IPS-NIHi7 (cell line): ENCODE measurements around the gene HTR2C.
"Not testable (repeated sequence)": the region's sequence is repeated elsewhere in the genome, so short reads cannot be mapped to it uniquely, and the experiment has no call there.

ENCODE experiments used
- DNase-seq: peaks from one replicate; pipeline ENCODE4 v3.0.0; 2012; ENCODE audit warnings: mixed read lengths; ENCODE audit errors: extremely low spot score

The HTR2C gene

DNA sequence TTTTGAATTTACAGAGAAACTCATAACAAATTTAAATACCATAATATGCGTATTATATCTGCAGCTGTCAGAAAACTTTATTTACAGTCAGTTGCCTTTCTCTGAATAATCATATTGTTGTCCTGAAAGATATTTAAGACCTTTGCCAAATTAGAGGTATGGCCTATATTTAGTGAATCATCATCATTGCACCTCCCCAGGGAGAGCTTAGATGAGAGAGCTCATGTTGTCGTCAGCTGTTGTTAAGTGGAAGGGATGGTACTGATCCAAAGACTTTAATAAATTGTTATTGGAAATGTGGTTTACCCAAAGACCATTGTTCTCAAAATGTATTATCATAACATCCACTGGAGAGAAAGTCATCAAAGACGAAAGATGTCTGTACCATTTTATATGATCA is 128.6 kb downstream of the HTR2C start:
- DNase-seq = no peak

DNA sequence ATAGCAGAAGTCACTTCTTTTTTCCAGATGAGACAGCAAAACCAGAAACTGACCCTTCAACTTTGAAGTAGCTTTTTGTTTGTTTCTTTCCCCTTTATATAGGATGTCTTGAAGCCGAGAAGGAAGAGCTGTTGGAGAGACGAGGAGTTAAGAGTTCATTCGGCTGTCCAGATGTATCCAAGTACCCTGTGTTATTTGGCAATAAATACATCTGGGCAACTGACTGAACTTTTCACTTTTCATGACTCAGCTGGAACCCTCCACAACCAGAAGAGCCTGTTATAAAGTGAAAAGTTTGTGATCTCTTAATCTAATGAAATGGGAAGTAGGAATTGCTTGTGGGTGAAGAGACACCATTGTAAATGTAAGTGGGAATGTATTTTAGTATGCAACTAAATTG is 131.2 kb downstream of the HTR2C start:
- DNase-seq = no peak

DNA sequence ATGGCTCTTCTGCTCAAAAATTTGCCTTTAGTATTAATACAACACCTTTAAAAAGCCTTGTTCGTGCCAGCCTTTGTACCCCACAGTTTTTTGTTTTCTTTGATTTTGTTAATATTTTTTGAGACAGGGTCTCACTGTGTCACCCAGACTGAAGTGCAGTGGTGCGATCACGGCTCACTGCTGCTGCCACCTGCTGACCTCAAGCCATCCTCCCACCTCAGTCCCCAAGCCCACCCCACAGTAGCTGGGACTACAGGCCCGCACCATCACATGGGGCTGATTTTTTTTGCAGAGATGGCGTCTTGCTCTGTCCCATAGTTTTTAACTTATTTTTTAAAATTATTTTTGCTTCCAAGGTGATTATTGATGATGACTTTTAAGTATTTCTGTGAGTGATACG is 134.0 kb downstream of the HTR2C start:
- peak; percentile 54 for DNase-seq

DNA sequence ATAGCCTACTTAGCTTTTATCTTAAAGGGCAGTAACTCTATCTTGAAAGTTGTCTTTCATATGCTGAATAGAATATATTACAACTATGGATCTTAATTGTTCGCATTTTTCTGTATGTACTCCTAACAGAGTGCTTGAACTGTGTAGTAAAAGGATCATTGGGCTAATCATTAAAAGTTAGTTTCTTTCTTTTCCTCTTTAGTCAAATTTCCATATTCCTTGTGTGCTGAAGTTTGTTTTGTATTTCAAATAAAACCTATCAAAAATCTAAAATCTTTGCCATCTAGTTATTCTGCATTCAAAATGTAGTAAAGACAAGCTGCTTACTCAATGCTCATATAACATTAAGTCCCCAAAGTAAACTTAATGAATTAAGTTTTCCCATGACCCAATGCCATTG is 182.7 kb downstream of the HTR2C start:
- no peak for DNase-seq

DNA sequence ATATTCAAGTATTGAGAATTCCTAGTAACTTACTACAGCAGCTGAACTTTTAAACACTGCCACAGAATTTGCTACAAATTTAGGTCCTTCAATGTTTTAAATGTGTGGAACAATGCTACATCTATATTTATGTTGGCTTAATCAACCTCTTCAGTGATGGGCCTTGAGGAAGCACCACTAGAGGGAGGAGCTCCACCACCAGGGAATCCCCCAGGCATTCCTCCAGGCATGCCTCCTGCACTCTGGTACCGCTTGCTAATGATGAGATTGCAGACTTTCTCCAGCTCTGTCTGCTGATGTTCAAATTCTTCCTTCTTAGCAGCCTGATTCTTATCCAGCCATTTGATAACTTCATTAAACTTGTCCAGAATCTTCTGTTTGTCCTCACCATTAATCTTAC is 190.8 kb downstream of the HTR2C start:
- peak; percentile 61 for DNase-seq

DNA sequence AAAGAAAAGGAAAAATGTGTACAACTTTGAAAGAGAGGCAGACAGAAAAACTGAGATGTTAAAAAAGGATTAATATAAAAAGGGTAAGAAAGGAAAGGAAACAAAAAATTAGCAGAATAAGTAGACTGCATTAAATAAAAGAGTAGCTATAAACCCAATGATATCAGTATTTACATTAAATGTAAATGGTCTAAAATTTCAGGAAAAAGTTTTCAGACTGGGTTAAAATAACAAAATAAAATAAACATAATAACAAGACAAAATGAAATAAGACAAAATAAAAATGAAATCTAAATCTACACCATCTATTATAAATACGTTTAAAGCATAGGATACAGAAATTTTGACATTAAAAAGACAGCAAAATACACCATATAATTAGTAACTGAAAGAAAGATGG is 199.0 kb downstream of the HTR2C start:
- DNase-seq = no peak

DNA sequence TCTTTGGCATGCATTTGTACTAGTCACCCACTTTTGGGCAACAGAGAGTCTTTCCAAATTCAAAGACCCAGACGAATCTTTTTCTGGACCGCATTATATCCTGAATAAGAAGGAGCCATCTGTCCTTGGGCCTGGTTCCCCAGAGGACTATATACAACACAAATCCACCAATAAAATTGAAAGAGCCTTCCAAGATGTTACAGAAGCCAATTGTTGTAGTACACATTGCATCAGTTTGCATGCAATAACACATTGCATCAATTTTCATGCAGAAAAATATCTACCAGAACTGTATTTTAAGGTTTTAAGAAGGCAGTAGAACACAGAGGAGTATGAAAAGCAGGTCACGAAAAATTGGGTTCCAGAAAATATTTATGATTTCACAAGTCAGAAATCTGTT is 203.2 kb downstream of the HTR2C start:
- DNase-seq = no peak

DNA sequence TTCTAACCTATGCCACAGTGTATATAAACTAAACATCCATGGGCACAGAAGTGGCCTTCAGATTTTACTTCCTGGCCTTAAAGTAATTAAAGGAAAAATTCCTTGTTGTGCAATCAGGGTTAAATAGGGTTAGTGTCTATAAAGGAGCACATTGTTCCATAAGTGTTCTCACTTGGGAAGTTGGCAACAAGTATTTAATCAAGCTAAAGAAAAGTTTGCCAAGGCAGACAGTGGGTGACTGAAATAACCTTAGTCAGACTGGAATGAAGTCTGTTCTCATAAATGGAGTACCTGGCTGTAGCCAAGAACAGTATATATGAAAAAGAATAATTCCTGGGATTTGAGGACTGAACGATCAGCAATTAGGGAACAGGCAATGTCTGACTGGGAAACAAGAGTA is 213.6 kb downstream of the HTR2C start:
- DNase-seq = no peak

DNA sequence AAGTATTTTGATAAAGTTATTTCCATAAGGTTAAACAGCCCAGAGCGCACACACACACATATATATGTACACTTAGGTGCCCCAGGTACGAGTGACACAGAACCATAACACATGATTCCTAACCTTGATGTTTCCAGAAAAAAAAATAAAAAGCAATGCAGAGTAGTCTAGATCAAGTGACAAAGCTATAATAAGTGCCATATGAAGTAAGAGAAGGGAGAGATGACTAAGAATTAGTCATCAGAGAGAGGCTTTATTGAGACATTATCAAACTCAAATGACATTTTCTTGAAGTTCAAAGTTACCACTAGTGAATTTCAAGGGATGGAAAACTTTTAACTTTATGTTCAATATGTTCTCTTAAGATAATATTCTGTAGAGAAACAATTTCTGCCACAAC is 215.0 kb downstream of the HTR2C start:
- no peak for DNase-seq

DNA sequence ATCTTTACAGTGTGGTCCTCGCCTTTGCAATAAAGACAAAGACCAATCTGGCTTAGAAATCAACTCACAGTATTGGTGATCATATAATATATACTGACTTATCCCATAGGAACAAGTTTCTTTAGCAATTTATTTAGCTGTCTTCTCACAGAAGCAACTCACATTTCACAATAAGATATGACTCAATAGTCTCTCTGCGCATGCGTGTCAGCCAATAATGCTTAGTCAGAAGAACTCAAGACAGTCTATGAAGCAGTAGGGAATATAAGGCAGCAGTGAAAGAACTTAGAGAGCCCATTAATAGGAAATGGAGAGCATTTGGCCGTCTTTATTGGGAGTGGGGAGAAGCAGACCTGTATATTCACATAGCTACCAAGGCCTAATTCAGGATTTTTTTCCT is 216.8 kb downstream of the HTR2C start:
- DNase-seq = no peak

DNA sequence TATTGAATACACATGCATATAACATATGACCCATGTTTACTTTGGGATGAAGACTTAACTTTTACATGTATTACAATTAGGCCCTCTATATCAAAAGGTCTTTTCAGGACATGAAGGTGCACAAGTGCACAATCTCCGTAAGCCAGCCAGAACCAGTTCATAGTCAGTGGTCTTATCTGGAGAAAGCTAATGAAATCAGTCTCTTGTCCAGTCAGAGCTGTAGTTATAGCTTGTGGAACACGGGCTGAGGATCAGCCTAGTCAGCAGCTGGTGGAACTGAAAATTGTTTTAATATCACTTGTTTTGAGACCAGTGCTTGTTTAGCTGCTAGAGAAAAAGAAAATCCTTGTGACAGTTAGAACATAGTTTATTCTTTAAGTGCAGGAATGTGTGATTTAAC is 235.6 kb downstream of the HTR2C start:
- no peak for DNase-seq

DNA sequence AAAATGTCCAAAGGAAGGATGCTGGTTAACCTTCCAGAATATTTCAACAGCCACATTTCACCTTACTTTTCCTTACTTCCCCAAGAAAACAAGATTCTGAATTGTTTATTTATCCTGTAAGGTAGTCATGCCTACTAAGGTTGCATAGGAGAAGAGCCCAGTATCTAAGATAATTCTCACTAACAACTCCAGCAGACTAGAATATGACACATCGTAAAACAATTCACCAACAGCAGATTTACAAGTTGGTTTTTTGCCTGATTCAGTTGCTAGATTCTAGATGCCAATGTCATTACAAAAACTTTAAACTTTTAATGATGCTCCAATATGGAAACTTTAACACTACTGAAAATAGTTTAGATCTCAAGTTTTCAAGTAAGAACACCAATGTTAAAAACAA is 257.2 kb downstream of the HTR2C start:
- DNase-seq = no peak

DNA sequence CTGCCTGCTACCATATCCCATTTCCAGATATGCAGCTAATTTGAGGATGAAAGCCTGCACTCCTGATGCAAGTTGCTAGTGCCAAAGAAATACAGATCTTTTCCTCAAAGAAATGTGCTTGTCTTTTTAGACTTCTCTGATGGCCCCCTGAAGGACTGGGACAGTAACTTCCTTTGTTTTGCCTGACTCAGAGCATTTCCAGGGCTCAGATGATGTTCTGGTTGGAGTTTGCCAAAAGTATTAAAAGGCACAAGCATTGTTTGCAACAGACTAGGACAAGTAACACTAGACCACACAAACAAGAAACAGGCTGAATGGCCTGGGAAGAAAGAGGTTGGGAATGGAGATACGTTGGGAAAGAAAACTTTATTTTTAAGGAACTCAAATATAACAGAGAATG is 258.3 kb downstream of the HTR2C start:
- no peak for DNase-seq

DNA sequence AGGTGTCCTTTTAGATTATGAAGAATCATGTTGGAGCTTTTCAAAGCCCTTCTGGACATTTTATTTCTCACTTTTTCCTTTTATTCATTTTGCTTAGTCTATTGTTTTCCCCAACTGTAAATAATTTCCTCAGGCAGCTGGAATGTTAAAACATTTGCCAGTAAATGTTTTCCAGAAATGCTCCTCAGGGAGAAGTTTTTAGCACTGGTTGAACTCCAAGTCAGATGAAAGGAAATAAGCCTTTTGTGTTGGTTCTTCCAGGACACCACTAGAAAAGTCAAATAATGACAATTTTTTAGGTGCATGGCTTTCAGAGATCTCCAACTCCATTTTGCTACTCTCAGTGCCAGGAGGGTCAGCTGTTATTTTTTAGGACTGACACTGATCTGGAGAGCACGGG is 305.6 kb downstream of the HTR2C start:
- no peak for DNase-seq

DNA sequence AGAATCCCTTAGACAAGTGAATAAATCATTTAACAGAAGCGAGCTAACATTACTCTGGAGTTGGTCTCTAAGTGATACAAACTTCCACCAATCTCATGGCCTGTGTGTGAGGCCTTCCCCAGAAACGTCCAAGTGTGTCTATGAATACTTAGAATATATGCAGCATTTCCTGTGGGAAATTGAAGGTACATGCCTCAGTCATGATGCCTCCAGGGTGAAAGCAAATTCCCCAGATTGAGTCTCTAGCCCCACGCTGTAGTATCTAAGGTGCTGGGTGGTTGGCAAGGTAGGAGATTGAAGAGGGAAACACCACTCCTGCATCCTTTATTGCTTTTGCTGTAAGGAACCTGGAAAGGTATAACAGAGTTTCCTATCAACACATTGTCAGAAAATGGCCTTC is 319.7 kb downstream of the HTR2C start:
- no peak for DNase-seq

DNA sequence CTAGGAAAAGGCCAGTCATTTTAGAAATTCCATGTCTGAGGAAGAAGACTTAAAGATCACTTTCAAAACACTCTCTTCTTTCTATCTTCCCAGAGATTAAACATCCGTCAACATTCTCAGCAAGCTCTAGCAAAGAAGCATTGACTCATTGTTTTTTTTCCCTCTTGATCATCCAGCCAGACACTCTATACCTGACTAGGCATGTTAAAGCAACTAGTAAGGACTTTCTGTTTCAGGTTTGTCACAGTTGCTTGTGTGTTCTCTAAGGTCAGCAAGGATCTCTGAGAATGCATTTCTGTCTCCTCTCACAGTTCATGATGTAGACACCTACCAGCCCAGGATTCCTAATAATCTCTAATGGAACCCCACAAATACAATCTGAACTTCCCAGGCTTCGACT is 321.4 kb downstream of the HTR2C start:
- DNase-seq = no peak

DNA sequence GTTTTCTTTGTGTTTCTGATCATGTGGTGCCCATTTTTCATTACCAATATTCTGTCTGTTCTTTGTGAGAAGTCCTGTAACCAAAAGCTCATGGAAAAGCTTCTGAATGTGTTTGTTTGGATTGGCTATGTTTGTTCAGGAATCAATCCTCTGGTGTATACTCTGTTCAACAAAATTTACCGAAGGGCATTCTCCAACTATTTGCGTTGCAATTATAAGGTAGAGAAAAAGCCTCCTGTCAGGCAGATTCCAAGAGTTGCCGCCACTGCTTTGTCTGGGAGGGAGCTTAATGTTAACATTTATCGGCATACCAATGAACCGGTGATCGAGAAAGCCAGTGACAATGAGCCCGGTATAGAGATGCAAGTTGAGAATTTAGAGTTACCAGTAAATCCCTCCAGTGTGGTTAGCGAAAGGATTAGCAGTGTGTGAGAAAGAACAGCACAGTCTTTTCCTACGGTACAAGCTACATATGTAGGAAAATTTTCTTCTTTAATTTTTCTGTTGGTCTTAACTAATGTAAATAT is 323.2 kb downstream of the HTR2C start:
- DNase-seq = peak; percentile 32

DNA sequence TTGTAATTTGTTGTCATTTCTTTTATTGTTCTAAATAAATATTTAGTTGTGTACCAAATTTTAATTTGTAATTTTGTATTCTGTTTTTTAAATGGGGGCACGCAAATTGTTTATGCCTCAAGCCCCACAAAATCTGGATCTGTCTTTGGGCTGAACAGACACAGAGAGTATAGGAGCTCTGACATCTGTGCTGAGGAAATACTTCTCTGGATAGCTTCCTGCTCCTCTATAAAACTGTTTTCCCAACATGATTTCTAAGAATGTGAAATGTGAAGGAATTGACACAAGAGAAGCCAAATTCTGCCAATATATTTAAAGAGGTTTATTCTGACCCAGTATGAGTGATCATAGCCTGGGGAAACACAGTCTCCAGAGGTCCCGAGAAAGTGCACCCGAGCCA is 340.5 kb downstream of the HTR2C start:
- no peak for DNase-seq

DNA sequence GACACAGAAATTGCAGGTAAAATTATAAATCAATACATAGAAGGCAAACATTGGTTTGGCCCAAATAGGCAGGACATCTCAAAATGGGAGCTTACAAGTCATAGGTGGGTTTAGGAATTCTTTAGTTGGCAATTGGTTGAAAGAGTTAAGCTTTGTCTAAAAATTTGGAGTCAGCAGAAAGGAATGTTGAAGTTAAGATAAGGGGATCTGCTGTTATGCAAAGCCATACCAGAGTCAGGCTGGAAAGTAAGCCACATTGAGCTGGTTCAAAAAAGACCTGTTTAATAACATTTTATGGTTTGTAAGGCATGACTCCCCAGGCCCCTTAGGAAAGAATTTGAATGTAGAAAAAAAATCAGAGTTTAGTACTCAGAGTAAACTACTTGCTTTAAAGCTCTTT is 341.0 kb downstream of the HTR2C start:
- peak; percentile 21 for DNase-seq

DNA sequence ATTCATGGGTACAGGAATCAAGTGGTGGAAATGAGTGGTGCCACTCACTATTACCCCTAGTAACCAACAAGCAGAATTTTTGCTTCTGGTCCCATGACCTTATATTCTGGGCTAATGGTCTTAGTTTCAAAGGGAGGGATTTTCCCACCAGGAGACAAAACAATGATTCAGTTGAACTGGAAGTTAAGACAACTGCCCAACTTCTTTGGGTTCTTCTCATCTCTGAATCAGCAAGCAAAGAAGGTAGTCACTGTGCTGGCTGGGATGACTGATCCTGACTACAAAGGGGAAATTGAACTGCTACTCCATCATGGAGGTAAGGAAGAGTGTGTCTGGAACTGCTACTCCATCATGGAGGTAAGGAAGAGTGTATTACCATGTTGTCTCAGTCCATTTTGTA is 346.3 kb downstream of the HTR2C start:
- no peak for DNase-seq

DNA sequence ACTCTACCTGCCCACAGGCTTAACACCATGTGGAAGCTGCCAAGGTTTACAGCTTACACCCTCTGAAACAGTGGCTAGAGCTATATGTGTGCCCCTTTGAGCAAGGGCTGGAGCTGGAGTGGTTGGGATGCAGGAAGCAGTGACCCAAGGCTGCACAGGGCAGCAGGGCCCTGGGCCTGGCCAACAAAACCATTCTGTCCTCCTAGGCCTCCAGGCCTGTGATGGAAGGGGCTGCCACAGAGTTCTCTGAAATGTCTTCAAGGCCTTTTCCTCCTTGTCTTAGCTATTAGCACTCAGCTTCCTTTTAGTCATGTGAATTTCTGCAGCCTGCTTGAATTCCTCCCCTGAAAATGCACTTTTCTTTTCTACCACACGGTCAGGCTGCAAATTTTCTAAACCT is 348.7 kb downstream of the HTR2C start:
- DNase-seq = no peak

DNA sequence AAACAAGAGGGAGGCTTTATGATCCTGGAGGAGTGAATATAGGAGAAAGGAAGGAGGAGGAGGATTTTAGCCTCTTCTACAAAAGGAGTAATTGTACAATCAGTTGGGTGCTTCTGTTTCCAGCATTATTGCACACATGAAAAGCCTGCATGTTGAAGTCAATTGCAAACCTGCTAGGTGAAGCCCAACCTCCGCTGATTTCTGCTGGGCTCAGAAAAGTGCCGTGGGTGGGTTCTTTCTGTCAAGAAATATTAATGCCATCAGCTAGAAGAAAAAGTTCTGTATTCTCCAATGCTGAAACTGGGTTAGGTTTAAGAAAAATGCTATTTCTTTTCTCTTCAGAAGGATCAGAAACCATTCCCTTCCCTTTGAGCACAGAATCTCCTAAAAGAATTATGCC is 349.4 kb downstream of the HTR2C start:
- not testable (repeated sequence) for DNase-seq

DNA sequence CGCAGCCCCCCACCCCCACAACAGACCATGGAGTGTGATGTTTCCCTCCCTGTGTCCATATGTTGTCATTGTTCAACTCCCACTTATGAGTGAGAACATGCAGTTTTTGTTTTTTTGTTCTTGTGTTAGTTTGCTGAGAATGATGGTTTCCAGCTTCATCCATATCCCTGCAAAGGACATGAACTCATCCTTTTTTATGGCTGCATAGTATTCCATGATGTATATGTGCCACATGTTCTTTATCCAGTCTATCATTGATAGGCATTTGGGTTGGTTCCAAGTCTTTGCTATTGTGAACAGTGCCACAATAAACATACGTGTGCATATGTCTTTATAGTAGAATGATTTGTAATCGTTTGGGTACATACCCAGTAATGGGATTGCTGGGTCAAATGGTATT is 353.2 kb downstream of the HTR2C start:
- DNase-seq = not testable (repeated sequence)

DNA sequence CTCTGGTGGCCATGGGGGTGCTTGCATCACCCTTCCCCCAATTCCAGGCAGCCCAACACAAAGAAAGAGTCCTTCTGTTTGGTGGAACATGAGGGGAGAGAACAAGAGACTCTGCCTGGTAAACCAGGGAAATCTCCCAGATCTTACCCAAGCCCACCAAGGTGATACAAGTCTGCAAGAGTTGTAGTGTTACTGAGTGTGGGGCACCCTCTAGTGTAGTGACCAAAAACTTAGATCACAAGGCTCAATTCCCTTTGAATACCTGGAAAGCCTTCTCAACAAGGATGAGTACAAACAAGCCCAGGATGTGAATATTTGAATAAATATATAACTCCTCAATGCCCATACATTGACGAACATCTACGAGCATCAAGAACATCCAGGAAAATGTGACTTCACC is 368.8 kb downstream of the HTR2C start:
- peak; percentile 29 for DNase-seq
